Fibroblast of lung (primary cell): ENCODE measurements around the gene MYO18A. TPM values are rescaled to one million over a fixed set of nuclear protein-coding genes. Genes with fewer than 3 reads are reported as not detected.

Source experiments
- DNase-seq, 2 donors: peaks; one replicate each; pipeline versions ENCODE4 v3.0.0 to v3.0.0-alpha.2; 2010; ENCODE audit warnings: low read depth in 2 of 2
- H2AFZ ChIP-seq: 2 replicates; pipeline ENCODE4 v1.5.1; 2012; ENCODE audit warnings: low read length, control low read depth, inconsistent platforms
- H3K27ac ChIP-seq: 2 replicates; pipeline ENCODE4 v1.5.1; 2011; ENCODE audit warnings: low read length, control low read depth; ENCODE audit not compliant: insufficient read depth
- H3K27me3 ChIP-seq: 2 replicates; pipeline ENCODE4 v1.5.1; 2011; ENCODE audit warnings: mild to moderate bottlenecking, low read length; ENCODE audit not compliant: control insufficient read depth, insufficient read depth
- H3K36me3 ChIP-seq: 2 replicates; pipeline ENCODE4 v1.5.1; 2011; ENCODE audit warnings: low read length; ENCODE audit not compliant: control insufficient read depth, insufficient read depth
- H3K4me1 ChIP-seq: 2 replicates; pipeline ENCODE4 v1.5.1; 2011; ENCODE audit warnings: low read length; ENCODE audit not compliant: control insufficient read depth, insufficient read depth; ENCODE audit errors: extremely low read depth
- H3K4me2 ChIP-seq: 2 replicates; pipeline ENCODE4 v1.5.1; 2011; ENCODE audit warnings: low read length, control low read depth; ENCODE audit not compliant: insufficient read depth; ENCODE audit errors: extremely low read depth
- H3K4me3 ChIP-seq, 4 experiments: fragments of 200-600 bp in 1 of 4; sonication (generic) in 1 of 4; replicated peaks in 1 of 4; 2 replicates each; pipeline ENCODE4 v1.5.1; 2011 to 2016; ENCODE audit warnings: low read length in 4 of 4, low read depth in 3 of 4, mild to moderate bottlenecking in 3 of 4, control low read depth in 2 of 4, inconsistent platforms in 1 of 4, mixed read lengths in 1 of 4; ENCODE audit not compliant: insufficient read depth in 1 of 4; ENCODE audit errors: control extremely low read depth in 1 of 4
- H3K79me2 ChIP-seq: 2 replicates; pipeline ENCODE4 v1.5.1; 2012; ENCODE audit warnings: mild to moderate bottlenecking, low read length, inconsistent platforms; ENCODE audit not compliant: control insufficient read depth, insufficient read depth
- H3K9ac ChIP-seq: 2 replicates; pipeline ENCODE4 v1.5.1; 2011; ENCODE audit warnings: mild to moderate bottlenecking, low read length, control low read depth; ENCODE audit not compliant: insufficient read depth
- H3K9me3 ChIP-seq: 2 replicates; pipeline ENCODE4 v1.5.1; 2012; ENCODE audit warnings: low read depth, low read length; ENCODE audit not compliant: control insufficient read depth, insufficient read depth
- H4K20me1 ChIP-seq: 2 replicates; pipeline ENCODE4 v1.5.1; 2011; ENCODE audit warnings: low read length; ENCODE audit not compliant: control insufficient read depth, insufficient read depth; ENCODE audit errors: extremely low read depth
- CTCF ChIP-seq, 2 donors: IDR thresholded peaks in 1 of 2; conservative IDR thresholded peaks in 1 of 2; 1 replicate in 1 of 2; 2 replicates in 1 of 2; pipeline ENCODE4 v1.5.1; 2011 to 2012; ENCODE audit warnings: low read length in 2 of 2, control low read depth in 1 of 2, inconsistent platforms in 1 of 2, low read depth in 1 of 2, mild to moderate bottlenecking in 1 of 2
- EZH2 ChIP-seq: IDR thresholded peaks from 2 replicates; pipeline ENCODE4 v1.5.1; 2012; ENCODE audit warnings: low read length, control low read depth, mild to moderate bottlenecking; ENCODE audit errors: missing control alignments
- polyA plus RNA-seq, 2 donors: library from polyadenylated mRNA; depleted of rRNA in 1 of 2; stranded (reverse) in 1 of 2; unstranded in 1 of 2; fragments of >200 nt; gene quantifications; 2 replicates each; pipeline ENCODE4 v1.2.1, GENCODE V29; 2011 to 2012; ENCODE audit warnings: missing spikeins in 1 of 2
- total RNA-seq: library from RNA; depleted of rRNA; stranded (reverse); fragments of >200 nt; gene quantifications from 2 replicates; pipeline ENCODE4 v1.2.1, GENCODE V29; 2014

MYO18A gene
- total and polyA plus RNA-seq, 2 donors (not counting 1 experiment from before 2014, with no cell fraction given), result 11.7 to 133 TPM

- H3K36me3 ChIP-seq, result peaks cover 4% of the 10 kb centered on the region
- DNase-seq, result peak in 1 of 2 donors; percentile 57
- no peak overlapping the region for H3K27ac ChIP-seq
- H3K9ac ChIP-seq, result no peak overlapping the region
- peaks cover 4% of the 10 kb centered on the region for H3K4me1 ChIP-seq
- H3K27me3 ChIP-seq, result no peaks in the 10 kb centered on the region
- TF ChIP-seq EZH2 (no peak), CTCF (conservative IDR thresholded peaks at IDR 0.05 in 1 of 2, IDR thresholded peaks at IDR 0.05 in 1 of 2; ENCODE audit: low read depth in 1 of 2, low read length in 2 of 2) (no peak)
- no peaks in the 10 kb centered on the region for H4K20me1 ChIP-seq
- H3K79me2 ChIP-seq, result no peaks in the 10 kb centered on the region
- no peak overlapping the region for H2AFZ ChIP-seq
- no peak overlapping the region for H3K4me2 ChIP-seq
- no peak overlapping the region for H3K4me3 ChIP-seq
- no peaks in the 10 kb centered on the region for H3K9me3 ChIP-seq
Observed at GRCh38 chr17:29167393-29168078, 12.7 kb downstream of the MYO18A start.

GRCh38 chr17:29166507-29166887 is 13.7 kb downstream of the MYO18A start:
- H4K20me1 ChIP-seq, result no peaks in the 10 kb centered on the region
- peaks cover 5% of the 10 kb centered on the region for H3K4me1 ChIP-seq
- no peak overlapping the region for H2AFZ ChIP-seq
- no peak overlapping the region for H3K9ac ChIP-seq
- no peaks in the 10 kb centered on the region for H3K27me3 ChIP-seq
- H3K36me3 ChIP-seq, result peaks cover 4% of the 10 kb centered on the region
- no peaks in the 10 kb centered on the region for H3K9me3 ChIP-seq
- DNase-seq, result no peak
- H3K4me3 ChIP-seq, result no peak overlapping the region
- H3K27ac ChIP-seq, result no peak overlapping the region
- no peak overlapping the region for H3K4me2 ChIP-seq
- TF ChIP-seq EZH2, result no peak
- no peak for TF ChIP-seq CTCF (conservative IDR thresholded peaks at IDR 0.05 in 1 of 2, IDR thresholded peaks at IDR 0.05 in 1 of 2; ENCODE audit: low read depth in 1 of 2, low read length in 2 of 2)
- no peaks in the 10 kb centered on the region for H3K79me2 ChIP-seq

- no peaks in the 10 kb centered on the region for H3K9me3 ChIP-seq
- H2AFZ ChIP-seq, result no peak overlapping the region
- no peaks in the 10 kb centered on the region for H4K20me1 ChIP-seq
- peaks cover 5% of the 10 kb centered on the region for H3K4me1 ChIP-seq
- H3K9ac ChIP-seq, result no peak overlapping the region
- no peak overlapping the region for H3K27ac ChIP-seq
- no peak for DNase-seq
- H3K4me2 ChIP-seq, result no peak overlapping the region
- H3K79me2 ChIP-seq, result no peaks in the 10 kb centered on the region
- H3K4me3 ChIP-seq, result no peak overlapping the region
- H3K27me3 ChIP-seq, result no peaks in the 10 kb centered on the region
- H3K36me3 ChIP-seq, result peaks cover 4% of the 10 kb centered on the region
- no peak for TF ChIP-seq CTCF (conservative IDR thresholded peaks at IDR 0.05 in 1 of 2, IDR thresholded peaks at IDR 0.05 in 1 of 2; ENCODE audit: low read depth in 1 of 2, low read length in 2 of 2)
- no peak for TF ChIP-seq EZH2
Observed at GRCh38 chr17:29165800-29166506, 14.2 kb downstream of the MYO18A start.
